GM18519 (cell line): ENCODE data around the gene ARHGAP5.

Source experiments
- ATAC-seq: cut with Tn5 transposase; IDR thresholded peaks from one replicate; pipeline ENCODE4 v1.9.1; 2021; ENCODE audit warnings: mild to moderate bottlenecking, moderate library complexity; ENCODE audit not compliant: unreplicated experiment, low FRiP score

ARHGAP5 gene

DNA sequence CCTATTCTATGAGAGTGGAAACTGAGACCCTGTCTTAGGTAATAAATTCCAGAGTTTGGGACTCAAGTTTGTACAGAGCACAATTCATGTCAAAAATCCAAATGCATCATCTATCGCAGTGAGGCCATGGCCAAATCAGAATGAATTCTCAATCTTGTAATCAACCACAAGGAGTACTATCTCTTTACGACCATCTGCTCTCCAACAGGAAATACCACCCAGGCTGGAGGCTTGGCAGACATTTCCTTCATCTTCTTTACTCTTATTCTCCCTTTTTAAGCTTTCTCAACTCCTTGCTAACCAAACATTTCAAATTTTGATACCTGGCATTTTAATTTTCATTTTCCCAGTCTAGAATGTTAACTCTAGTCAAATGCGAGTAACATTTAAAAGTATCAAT, 92.1 kb downstream of the ARHGAP5 start:
- ATAC-seq = no peak

DNA sequence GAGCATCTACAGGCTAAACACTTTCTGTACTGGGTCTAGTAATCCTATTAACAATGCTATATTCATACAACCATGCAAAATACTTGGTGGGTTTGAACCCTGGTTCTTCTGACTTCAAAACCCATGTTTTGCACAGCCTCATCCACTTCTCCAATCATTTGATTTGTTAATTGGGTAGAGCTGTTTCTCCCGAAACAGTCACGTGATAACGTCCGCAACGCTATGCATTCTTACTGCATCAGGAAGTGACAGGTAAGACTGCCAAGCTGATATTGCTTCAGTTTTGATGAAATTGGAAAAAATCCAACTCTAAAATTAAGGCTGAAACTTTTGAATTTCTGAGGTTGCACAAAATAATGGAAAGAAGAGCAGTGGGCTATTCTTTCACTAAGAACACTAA, 94.4 kb downstream of the ARHGAP5 start:
- ATAC-seq = no peak

DNA sequence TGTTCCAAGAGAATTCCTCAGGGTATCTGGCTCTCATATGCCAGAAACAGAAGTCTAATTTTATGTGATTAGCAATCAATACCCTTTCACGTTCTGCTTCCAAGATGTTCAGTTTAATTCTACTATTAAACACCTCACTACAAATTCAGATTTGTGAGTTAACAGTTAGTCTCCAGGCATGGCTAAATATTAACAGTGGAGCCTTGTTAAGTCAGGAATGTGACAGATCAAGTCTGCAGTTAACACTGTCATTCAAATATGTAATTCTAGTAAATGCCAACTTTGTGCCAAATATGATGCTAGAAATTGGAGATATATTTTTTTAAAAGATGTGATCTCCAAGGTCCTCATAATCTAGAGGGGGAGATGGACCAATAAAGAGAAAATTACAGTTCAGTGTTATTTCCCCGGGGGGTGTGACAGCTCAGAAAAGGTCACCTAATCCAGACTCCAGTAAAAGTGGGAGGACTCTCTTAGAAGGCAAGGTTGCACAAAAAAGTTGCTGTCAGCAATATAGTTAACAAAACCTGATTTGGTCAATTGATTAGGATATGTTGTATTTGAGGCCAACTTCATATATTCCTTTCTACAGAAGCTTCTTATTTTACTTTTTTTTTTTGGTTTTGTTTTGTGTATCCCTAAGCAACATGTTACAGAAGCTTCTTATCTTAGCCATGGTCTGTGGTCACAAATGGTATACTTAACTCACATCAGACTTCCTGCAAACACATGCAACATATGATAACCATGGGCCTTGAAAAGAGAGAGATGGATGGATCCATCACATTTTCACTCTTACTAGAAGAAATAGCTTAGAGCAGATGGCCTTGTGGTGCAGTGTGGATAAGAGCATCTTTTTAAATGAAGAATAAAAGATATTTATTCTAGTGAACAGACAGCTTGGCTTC, 106.3 kb downstream of the ARHGAP5 start:
- no peak for ATAC-seq

DNA sequence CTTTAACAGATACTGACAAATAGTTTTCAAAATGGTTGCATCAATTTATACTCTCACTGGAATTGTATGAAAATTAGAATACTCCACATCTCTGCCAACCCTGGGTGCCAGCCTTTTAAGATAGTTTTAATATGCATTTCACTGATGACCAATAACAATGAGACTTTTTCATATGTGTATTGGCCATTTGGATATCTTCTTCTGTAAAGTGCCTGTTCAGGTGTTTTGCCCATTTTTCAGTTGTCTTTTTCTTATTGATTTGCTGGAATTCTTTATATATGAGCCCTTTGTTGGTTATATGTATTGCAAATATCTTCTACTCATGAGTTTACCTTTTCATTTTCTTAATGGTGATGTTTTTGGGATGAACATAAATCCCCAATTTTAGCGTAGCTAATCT, 108.0 kb downstream of the ARHGAP5 start:
- ATAC-seq = no peak

DNA sequence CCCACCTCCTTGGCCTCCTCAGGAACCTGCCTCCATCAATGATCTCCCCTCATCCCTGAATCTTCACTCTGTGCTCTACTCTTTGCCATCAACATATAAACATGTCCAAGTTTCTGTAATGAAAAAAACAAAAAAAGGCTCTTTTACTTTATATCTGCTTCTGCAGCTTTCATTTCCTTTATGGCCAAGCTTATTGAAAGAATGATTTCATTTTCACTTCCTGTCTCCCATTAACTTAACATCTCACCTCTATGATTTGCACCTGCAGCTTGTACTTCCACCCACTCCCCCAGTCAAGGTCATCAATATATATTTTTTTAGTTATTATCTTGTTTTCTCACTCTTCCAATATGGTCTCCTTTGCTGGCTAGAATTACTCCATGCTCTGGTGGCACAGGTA, 109.1 kb downstream of the ARHGAP5 start:
- peak; percentile 54 for ATAC-seq

DNA sequence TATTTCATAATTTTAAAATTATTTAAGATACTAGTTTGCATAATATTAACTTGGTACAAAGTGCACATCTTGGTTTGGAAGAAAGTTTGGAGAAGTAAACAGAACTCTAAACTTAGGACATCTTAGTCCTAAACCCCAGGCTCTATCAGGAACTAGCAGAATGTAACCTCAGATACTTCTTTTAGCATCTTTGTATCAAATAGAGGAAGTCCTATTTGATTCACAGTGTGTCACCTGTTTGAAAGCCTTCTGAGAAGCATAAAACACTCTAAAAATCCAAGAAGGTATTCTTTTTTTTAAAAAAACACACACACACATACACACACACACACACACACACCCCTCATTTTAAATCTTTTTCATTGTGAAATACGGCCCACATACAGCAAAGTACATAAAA, 112.7 kb downstream of the ARHGAP5 start:
- no peak for ATAC-seq

DNA sequence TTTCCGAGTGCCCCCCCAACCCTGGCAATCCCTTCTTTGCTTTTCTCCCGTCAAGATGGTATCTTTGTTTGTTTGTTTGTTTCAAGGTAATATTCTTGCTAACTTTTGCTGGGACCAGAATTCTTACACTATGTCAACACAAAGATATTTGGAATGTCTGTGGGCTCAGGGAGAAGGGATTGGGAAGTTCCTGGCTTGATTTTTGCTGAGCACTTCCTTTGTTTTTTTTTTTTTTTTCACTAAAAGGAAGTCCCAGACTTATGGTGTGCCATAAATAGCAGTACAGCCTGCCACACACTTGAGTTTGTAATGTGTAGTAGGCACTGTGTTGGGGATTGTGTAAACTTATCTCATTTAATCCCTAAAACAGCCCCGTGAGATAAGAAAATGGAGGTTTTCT, 113.6 kb downstream of the ARHGAP5 start:
- ATAC-seq = no peak

DNA sequence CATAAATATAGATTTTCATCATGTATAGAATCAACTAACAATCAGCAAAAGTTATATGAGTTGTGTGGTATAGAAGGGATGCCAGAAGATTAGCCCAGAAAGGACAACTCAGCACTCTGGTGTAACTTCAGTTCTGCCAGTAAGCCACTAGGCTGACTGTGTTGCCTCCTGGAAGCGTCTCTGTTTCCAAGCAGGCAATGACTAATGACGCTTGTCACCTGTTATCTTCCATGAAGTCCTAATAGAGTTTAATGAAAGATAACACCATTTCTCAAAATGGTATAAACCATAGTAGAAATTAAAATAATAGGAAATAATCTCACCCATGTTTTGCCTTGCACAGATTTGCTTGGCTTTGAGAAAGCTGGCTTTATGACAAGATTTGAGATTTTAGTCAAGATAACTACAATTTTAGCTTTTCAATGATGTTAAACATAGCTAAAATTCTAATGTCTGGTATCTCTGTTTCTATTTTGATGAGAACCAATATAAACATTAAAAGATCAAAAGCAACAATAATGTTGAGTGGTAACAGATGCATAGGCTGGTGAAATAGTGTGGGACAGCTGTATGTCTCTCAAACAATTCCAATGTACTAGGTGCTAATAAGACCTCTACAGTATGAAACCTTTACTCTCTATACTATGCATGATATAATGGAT, 115.7 kb downstream of the ARHGAP5 start:
- no peak for ATAC-seq

DNA sequence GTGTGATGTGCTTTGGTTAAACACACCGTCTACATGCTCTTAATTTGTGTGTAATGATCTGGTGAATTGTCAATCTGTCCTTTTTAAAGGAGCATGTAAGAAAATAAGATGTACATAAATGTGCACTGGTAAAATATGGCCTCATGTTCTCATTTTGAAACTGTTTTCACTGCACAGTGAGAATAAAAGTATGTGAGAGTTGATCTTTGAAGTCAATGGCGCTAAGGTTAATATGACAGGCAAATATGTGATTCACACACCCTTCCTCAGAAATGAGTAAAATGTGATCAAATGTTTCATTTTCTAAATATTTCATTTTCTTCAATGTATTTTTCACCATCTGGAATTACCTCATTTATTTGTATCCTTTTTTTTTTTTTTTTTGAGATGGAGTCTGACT, 116.4 kb downstream of the ARHGAP5 start:
- ATAC-seq = no peak

DNA sequence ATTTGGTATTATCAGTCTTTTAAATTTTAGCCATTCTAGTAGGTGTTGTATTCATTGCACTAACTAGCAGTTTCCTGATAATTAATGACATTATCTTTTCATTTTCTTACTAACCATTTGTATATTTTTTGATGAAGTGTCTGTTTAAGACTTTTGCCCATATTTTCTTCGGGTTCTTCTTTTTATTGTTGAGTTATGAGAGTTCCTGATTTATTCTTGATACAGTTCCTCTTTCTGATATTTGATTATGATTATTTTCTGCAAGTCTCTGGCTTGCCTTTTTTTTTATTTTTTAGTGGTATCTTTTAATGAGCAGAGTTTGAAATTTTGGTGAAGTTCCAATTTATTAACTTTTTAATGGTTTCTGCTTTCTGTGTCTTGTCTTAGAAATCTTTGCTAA, 118.5 kb downstream of the ARHGAP5 start:
- no peak for ATAC-seq

DNA sequence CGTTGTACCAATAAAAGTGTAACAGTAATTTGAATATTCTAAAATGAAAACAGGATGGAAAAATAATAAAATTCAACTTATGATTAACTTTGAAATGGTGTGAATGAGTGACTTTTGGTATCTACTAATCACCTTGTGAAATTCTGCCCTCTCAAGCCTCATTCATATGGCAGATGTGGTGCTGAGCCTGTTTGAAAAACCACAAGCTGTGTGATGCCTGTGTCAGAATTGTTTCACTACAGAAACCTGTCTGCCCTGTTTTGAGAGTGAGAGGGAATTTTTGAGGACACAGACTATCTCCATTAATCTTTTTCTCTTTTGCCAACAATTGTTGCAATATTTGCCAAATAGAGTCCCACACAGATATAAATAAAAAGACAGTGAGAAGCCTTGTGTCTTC, 120.8 kb downstream of the ARHGAP5 start:
- peak; percentile 40 for ATAC-seq

DNA sequence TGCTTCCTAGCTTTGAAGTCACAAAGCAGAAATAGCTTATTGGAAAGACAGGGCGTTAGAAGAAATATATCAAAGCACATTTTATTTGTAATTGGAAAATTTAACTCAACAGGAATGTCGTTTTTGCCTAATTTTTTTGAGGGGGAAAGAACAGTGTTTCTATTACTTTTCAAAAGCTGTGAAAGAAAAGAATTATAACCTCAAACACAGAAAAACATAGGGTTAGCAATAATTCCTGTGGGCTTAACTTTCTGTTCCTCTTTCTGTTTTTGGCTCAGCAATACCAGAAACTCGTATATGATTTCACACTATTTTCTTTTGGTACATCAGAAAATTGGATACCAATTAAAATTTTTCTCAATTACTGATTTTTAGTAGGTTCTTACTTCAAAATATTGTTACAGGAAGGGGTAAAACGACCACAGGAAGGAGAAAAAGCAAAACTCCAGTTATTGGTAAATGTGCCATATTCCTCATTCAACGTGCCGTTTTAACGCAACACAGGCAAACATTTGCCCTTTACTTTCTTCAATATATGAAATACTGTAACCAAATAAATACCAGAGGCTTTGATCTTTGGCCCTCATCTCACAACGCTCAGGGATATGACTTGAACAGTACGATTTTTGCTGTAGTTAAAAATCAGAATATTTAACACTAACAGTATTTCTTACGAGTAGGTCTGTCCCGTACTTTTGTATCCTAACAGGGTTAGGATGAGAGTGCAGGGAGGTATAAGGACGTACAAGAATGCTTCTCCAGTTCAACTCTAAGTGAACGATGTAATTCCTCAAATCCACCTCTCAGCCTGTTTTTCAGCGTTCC, 123.5 kb downstream of the ARHGAP5 start:
- ATAC-seq = peak; percentile 24

DNA sequence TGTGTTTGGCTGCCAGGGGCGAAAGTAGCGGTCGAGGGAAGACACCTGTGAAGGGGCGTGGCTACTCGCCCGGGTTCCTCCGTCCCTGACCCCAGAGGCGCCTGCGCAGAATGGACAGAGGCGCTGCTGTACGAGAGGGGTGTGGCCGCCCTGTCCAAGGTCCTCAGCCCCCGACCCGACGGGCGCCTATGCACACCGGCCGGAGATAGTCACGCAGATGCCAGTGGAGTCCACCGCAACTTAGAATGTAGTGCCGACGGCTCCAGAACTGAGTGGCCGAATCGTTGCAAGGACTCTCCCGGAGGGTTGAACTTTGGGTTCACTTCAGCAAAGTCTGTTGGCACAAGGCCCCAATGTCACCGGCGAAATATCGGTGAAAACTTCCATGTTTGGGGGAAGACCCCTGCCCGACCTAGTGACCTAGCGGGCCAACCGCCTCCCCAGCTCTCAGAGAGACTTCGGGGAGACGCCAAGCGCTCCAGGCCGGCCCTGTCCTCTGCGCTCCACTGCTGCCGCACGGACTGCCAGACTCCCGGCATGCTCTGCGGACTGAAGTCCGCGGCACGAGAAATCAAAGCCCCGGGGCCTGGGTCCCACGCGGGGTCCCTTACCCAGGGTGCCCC, 124.2 kb downstream of the ARHGAP5 start:
- no peak for ATAC-seq

DNA sequence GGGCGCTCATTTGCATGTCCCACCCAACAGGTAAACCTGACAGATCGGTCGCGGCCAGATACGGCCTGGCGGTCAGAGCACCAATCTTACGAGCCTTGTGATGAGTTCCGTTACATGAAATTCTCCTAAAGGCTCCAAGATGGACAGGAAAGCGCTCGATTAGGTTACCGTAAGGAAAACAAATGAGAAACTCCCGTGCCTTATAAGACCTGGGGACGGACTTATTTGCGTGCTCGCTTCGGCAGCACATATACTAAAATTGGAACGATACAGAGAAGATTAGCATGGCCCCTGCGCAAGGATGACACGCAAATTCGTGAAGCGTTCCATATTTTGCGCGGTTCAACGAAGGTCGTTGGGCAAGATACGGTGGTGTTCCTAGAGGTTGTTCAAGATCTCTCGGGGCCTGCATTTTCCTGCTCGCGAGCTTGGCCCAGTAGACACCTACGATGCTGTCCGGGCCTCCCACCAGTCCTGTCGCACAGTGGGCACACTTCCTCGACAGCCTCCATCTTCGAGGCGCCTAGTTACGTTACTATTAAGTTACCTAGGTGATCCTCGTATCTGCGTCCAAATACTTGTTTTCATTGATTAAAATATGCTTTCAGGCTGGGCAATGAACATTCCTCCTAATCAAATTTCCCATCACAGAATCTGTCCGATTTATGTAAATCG, 124.8 kb downstream of the ARHGAP5 start, which contains the start of gene RNU6-7:
Gene RNU6-7 (plus strand): TSS at position 230 of the 675 bp plus-strand sequence.
- ATAC-seq = no peak

DNA sequence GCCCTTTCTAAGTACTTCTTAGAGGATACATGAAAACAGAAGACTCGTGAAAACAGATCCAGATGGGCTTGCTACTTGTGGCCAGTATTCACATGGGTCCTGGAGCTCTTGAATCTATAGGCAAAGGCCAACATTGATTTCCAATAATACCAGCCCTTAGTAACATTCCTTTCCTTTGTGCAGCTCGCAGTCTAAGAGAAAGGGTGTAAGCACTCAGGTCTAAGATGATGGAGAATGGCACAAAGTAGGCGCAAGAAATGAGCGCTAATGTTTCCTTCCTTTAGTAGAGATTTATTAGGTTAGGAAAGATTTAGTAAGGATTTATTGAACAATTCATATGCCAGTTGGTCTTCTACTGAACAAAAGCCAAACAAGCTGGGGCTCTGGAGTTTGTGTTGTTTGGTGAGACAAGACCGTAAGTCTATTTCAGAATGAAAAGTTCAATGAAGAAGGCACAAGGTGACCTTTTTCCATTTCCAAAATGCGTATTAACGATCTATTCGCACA, 125.4 kb downstream of the ARHGAP5 start:
- no peak for ATAC-seq

DNA sequence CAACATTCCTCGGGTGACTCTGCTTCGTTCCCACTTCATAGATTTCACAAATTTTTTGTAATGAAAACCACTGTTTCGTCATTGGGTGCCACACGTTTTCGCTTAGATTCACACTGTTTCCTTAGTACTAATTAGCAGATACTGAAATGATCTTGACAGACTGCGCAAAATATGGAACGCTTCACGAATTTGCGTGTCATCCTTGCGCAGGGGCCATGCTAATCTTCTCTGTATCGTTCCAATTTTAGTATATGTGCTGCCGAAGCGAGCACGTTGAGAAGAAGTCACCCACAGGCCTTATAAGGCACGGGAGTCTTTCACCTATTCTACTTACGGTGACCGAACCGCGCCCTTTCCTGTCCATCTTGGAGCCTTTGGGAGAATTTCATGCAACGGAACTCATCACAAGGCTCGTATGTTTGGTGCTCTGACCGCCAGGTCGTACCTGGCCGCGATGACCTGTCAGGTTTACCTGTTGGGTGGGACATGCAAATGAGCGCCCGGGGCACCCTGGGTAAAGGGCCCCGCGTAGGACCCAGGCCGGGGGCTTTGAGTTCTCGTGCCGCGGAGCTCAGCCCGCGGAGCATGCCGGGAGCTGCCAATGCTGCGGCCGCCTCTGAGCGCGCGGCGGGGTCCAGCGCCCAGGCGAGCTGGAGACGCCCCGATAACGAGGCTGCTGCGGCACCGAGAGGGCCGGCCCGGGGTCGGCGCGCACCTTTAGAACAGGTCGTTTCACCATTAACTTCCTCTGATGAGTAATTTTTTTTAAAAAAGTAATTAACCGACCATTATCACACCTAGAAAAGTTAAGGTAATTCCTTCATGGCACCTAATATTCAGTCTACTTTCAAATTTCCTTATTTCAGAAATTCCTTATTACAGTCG, 126.1 kb downstream of the ARHGAP5 start, which contains the start of gene RNU6-8:
Gene RNU6-8 (minus strand): TSS at position 272 of the 885 bp plus-strand sequence.
- peak; percentile 38 for ATAC-seq

DNA sequence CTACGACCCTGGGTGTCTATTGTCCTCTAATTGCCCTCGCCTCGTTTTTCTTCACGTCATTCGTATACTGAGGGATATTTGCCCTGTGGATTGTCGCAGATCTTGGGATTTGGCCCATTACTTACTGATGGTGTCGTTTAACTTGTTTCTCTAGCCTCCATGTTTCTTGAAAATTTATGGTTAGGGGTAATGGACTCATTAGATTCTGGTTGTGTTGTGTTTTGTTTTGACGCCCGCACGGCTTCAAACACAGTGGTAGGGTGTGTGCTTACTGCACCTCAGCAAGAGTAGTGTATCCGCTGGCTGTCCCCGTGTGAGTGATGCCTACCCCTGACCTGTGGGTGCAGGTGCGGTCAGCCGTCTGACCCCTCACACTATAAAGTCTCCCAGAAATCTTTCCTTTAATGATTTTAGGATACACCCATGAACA, 126.8 kb downstream of the ARHGAP5 start:
- ATAC-seq = no peak

DNA sequence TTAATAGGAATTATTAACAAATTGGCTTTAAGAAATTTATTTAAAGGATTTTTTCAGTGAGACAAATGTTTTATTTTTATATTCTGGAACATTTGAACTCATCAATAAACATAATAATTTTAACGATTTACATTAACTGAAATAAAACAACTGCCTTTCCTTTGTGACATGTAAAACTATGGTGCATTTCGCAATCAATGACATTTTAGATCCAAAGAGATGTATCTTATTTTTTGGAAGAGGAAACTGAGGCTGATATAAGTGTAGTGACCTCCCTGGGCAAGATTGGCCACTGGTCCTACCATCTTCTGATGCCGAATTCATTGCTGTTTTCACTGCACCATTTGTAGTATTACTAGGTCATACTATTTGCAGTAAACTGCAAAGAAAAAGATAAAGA, 128.4 kb downstream of the ARHGAP5 start:
- ATAC-seq = no peak

DNA sequence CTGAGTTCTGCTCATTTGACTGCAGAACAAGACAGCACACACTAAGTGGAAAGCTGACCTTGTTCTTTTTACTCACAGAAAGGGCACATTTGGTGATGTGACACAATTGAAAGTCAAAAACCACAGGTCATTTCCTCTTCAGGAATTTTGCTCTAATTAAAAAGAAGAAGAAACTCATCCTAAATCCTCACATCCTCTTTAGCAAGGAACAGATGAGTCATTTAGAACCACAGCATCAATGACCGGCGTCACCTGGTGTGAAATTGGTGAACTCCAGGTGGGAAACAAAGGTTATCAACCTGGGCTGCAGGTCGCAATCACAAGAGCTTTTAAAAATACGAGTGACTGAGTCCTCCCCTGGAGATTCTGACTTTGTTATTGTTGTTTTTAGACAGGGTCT, 128.9 kb downstream of the ARHGAP5 start:
- ATAC-seq = peak; percentile 26
